Stimulated activated CD8-positive, alpha-beta memory T cell treated with anti-CD3 and anti-CD28 coated beads, Interleukin-12 subunit alpha, Interleukin-12 subunit beta, amount 100 ng/mL, for 24 hours (primary cell): ENCODE results near the gene FCHO2.
A peak's percentile ranks its signal among the peaks of the same experiment; 100 is the strongest.
"Not testable (repeated sequence)": the region's sequence is repeated elsewhere in the genome, so short reads cannot be mapped to it uniquely, and the experiment has no call there.

Source experiments
- DNase-seq: peaks from one replicate; pipeline ENCODE4 v3.0.0-alpha.2; 2020; ENCODE audit errors: extremely low read depth

Gene FCHO2, protein sequence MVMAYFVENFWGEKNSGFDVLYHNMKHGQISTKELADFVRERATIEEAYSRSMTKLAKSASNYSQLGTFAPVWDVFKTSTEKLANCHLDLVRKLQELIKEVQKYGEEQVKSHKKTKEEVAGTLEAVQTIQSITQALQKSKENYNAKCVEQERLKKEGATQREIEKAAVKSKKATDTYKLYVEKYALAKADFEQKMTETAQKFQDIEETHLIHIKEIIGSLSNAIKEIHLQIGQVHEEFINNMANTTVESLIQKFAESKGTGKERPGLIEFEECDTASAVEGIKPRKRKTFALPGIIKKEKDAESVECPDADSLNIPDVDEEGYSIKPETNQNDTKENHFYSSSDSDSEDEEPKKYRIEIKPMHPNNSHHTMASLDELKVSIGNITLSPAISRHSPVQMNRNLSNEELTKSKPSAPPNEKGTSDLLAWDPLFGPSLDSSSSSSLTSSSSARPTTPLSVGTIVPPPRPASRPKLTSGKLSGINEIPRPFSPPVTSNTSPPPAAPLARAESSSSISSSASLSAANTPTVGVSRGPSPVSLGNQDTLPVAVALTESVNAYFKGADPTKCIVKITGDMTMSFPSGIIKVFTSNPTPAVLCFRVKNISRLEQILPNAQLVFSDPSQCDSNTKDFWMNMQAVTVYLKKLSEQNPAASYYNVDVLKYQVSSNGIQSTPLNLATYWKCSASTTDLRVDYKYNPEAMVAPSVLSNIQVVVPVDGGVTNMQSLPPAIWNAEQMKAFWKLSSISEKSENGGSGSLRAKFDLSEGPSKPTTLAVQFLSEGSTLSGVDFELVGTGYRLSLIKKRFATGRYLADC

DNA sequence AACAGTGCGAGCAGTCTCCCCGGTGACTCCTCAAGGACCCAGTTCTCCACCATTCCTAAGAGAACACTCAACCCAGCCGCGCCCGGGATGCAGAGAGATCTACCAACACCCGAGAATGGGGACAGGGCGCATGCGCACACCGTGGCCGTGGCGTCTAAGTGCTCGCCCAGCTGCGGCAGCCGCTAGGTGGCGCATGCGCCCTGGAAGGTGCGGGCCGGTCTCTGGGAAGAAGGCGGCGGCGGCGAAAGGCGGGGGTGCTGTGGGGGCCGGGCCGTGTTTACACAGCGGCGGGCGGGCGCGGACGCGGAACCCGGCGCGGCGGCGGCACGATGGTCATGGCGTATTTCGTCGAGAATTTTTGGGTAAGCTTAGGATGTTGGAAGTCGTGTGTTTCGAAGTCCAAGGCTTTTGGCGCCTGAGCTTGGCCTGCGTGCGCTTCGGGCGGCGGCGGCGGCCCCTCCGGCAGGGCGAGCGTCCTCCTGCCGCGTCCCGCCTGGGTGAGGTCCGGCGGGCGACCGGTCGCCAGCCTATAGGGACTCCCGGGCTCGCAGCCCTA, at the start of gene FCHO2:
FCHO2 (plus strand) TSS at position 274 of the 556 bp plus-strand sequence; CDS start at position 330, 56 bp downstream.
- DNase-seq: peak; percentile 94

DNA sequence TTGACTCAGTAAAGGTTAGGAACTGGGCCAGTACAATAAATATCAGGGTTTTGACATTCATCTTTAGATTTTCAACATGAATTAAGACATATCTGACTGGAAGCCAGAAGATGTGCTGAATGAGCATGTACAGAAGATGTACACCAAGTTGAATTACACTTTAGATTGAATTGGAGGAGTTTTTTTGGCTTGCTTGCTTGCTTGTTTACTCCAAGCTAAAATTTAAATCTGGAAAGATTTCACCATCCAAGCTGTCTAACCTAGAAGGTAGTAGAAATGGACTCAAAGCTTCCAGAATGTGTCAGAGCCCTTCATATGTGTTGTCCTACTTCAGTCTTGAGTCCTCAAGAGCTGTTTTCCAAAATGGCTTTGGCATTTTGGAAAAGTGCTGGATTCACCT, 49.0 kb upstream of the FCHO2 start:
- no peak for DNase-seq

DNA sequence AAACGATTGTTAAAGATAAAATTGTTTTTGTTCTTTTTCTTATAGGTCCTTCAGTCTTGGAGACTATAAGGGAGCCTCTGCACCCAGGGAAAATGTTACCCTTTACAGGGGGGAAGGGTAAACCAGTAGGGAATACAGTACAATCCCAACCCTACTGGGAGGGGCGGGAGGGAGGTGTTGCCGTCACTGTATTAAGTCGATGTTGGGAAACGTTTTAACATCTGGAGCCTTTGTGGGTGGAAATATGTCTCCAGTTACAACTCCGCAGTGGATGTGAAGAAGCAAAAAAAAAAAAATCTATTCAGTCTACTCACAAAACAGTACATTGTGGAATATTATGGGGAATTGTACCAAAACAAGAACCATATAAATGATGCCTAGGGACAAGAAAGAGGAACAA, 47.2 kb upstream of the FCHO2 start:
- no peak for DNase-seq

DNA sequence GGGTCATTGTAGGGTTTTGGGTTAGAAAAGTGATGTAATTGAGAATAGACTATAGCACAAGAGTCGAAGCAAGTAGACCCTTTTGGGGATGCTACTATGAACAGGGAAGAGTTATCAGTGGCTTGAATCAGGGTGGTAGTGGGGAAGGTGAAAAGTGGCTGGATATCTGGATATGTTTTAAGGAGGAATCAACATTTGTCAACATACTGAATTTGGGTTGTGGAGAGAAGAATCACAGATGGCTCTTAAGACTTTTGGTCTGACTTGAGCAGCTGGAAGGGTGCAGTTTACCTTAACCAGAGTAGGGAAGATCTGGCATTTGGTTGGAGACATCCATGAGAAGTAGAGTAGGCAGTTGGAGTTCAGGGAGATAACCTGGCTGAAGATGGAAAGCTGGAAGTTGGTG, 38.5 kb upstream of the FCHO2 start:
- DNase-seq: no peak

DNA sequence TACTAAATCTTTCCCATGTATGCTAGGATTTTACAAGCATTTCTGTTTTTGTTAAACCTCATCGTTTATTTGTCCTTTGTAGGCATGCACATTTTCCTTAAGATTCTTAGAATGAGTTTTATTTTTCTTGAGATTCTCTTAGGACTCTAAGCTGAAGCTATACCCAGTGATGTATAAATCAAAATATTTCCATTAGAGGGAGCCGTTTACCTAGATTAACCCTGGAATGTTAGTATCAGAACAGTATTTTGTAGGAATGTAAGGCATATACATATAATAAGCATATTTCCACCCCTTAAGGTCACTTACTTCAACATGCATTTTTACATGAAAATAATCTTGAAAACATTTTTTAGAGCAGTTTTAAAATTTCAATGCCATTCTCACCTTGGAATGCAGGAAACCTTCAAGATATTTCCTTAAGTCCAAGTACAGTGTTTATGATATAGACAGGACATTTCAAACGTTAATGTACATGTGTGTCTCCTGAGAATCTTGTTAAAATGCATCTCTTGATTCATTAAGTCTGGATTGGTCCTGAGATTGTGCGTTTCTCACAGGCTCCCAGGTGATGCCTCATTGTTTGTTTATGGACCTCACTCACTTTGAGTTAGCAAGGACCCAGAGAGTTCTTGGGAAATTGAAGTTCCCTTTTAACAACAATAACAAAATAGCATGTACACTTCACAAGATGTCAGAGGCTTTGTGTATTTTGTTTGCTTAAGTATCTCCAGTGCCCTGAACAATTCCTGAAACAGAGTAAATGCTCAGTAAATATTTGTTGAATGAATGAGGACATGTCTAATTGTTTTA, 34.9 kb upstream of the FCHO2 start:
- no peak for DNase-seq

DNA sequence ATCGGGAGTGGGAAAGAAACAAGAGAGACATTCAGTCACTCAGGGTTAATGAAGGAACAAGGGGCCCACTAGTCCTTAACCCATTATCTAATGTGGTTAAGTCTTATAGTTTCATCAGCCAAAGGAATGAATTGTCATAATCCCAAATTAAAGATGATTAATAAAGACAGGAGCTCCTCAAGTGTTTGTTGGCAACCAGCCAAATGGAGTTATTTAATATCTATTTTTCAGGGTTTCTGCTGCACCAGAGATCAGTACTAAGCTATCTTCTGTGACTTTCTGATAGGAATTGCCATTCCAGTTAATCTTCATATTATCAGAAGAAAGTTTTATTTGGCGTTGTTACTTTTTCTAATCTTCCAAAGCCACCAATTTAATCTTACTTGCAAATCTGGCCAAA, 34.0 kb upstream of the FCHO2 start:
- DNase-seq: no peak

DNA sequence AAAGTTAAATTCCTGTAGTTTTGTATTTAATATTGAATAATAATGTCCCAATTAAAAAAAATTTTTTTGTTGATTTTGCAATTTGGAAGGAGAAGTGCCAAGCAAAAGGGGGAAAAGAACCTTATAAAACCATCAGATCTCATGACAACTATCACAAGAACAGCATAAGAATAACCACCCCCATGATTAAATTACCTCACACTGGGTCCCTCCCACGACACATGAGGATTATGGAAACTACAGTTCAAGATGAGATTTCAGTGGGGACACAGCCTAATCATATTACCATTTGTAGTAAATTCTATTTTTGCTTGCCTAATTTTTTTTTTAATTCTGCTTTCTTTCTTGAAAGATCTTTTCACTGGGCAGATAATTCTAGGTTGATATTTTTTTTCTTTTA, 33.4 kb upstream of the FCHO2 start:
- DNase-seq: no peak

DNA sequence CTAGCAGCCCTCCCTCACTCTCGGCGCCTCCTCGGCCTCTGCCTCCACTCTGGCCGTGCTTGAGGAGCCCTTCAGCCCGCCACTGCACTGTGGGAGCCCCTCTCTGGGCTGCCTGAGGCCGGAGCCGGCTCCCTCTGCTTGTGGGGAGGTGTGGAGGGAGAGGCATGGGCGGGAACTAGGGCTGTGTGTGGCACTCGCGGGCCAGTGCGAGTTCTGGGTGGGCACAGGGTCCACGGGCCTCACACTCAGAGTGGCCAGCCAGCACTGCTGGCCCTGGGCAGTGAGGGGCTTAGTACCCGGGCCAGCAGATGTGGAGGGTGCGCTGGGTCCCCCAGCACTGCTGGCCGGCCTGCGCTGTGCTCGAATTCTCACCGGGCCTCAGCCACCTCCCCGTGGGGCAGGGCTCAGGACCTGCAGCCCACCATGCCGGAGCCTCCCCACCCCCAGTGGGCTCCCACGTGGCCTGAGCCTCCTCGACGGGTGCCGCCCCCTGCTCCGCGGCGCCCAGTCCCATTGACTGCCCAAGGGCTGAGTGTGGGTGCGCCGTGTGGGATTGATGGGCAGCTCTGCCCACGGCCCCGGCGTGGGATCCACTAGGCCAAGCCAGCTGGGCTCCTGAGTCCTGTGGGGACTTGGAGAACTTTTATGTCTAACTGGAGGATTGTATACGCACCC, 30.4 kb upstream of the FCHO2 start:
- DNase-seq: no peak

DNA sequence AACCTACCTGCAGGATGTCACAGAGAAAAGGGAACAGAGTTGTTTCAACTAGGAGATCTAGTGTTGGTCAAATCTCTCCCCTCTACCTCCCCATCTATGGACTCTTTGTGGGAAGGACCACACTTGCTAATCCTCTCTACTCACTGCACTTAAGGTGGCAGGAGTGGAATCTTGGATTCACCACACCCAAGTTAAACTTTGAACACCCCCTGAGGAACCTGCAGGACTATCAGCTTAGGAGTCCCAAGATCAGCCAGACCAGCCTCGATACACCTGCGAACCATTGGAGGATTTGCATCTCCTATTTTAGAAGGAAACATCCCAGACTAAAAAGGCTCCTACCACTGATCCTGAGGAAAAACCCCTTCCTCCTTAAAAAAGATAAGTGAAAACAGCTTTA, 23.2 kb upstream of the FCHO2 start:
- not testable (repeated sequence) for DNase-seq

DNA sequence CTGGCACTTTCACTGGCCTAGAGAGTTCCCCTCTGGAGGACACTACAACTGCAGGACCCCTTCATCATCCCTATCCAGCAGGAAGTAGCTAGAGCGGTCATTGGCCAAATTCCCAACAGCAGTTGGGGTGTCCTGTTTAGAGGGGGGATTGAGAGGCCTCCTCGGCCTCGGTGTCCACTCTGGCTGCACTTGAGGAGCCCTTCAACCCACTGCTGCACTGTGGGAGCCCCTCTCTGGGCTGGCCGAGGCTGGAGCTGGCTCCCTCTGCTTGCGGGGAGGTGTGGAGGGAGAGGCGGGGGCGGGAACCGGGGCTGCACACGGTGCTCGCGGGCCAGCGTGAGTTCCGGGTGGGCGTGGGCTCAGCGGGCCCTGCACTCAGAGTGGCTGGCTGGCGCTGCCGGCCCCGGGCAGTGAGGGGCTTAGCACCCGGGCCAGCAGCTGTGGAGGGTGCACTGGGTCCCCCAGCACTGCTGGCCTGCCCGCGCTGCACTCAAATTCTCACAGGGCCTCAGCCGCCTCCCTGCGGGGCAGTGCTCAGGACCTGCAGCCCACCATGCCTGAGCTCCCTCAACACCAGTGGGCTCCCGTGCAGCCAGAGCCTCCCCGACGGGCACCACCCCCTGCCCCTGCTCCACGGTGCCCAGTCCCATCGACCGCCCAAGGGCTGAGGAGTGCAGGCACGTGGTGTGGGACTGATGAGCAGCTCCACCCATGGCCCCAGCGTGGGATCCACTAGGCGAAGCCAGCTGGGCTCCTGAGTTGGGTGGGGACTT, 20.7 kb upstream of the FCHO2 start:
- DNase-seq: not testable (repeated sequence)

DNA sequence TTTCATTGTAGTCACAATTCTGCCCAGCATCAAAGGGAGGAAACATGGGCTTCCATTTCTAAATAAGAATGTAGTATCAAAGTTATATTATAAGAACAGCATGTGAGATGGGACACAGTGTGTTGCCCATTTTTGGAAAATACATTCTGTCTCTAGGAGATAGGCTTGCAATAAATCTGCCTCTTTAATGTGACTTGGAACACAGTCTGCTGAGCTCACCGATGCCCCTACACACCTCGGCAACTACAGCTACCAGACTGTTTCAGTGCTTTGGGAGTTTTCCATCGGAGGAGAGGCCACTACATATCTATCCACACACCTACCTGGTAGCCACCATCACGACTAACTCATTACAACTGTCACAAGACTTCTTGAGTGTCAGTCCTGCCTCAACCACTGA, 18.9 kb upstream of the FCHO2 start:
- DNase-seq: no peak

DNA sequence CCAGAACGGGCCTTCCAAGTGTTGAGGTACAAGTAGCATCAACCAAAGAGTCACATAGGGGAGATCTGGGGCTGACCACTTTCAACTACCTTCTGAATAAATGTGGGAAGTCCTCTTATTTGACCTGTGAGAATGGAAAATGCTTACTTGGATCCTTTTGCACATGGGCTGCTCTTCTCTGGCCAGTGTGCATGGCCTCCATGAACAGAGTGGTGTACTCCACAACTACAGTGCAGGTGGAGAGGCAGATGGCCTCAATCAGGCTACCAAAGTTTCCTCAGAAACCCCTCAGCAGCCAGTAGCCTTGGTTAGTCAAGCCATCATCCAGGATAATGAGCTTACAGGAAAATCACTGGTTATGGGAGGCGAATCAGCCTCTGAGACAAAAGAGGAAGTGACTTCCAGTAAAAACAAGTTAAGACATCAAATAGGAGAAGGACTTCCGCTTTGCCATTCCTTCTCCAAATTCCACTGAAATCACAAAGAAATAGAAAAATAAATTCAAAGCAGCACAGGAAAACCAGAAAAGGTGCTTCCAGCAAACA, 18.3 kb upstream of the FCHO2 start:
- no peak for DNase-seq

DNA sequence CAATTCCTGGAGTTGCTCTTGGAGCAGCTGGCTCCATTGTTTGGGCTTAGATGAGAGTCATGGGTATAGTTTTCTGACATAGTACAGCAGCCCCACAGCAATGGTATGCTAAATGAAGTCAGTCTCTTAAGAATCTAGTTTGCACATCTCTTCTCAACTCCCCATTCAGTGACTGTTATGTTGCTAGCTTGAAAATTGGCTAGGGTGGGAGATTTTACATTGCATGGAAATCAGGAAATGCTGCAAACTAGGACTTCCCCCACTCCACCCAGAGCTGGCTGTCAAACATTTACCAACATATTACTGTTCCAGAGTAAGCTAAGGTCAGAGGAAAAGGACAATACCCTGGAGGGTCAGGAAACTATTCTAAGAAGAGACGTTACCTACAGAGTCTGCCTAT, 17.6 kb upstream of the FCHO2 start:
- DNase-seq: no peak

DNA sequence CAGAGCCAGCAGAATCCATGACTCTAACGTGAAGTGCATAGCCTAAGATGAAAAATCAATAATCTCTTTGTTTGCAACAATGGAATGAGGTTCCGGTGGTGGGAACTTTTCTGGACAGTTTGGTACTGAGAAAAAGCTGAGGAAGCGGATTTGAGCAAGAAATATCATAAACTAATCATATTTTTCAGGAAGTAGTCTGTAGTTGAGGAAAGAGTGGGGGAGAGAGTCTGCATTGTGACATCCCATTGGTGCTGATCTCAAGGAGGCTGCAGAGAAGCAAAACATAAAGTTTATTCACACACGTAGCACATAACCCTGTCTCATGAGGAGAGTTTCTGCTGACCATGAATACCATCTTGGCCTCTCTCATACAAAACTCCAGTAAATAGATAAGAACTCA, 15.8 kb upstream of the FCHO2 start:
- no peak for DNase-seq

DNA sequence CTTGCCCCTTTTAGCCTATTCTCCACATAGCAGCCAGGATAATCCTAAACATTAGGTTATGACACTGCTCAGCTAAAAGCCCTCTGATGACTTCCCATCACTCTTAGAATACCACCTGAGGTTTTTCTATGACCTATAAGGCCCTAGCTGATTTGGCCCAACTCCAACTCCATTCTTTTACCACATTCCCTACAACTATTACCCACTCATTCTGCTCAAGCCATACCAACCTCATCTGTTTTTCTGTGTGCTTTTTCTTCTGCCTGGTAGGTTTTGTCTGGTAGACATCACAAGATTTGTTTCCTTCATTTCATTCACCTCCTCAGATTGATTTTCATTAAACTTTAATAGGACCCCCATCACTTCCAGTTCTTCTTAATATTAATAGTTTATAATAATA, 12.5 kb upstream of the FCHO2 start:
- DNase-seq: no peak

DNA sequence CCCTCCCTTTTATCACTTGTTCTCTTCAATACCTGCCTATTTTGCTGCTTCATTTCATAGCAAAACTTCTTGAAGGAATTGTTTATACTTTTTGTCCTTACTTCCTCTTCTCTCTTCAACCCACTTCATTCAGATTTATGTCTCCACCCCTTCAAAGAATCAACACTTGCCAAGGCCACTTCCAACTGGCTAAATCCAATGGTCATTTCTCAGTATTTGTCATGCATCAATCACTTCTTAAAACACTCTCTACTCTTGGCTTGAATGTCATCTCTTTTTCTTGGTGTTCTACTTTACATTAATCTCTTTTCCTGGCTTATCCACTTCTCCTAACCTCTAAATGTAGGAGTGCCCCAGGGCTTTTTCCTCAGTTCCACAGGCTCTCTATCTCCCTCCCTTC, 8.3 kb upstream of the FCHO2 start:
- no peak for DNase-seq

DNA sequence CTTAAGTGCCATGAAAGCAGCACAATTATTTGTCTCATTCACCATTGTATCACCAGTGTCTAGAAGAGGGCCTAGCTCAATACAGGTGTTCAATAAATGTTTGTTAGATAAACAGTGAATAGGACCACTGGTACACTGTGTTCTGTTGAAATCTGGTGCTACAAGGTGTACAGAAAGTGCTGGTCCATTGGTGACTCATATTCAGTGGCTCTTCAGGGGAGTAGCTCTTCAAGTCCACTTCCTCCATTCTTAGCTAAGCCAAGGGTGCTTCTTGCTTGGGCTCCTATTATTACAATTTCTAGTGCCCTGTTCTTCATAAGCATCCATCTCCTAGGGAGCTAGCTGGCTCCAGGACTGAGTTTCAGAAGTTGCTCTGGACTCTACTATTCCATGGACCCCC, 6.4 kb upstream of the FCHO2 start:
- DNase-seq: no peak

DNA sequence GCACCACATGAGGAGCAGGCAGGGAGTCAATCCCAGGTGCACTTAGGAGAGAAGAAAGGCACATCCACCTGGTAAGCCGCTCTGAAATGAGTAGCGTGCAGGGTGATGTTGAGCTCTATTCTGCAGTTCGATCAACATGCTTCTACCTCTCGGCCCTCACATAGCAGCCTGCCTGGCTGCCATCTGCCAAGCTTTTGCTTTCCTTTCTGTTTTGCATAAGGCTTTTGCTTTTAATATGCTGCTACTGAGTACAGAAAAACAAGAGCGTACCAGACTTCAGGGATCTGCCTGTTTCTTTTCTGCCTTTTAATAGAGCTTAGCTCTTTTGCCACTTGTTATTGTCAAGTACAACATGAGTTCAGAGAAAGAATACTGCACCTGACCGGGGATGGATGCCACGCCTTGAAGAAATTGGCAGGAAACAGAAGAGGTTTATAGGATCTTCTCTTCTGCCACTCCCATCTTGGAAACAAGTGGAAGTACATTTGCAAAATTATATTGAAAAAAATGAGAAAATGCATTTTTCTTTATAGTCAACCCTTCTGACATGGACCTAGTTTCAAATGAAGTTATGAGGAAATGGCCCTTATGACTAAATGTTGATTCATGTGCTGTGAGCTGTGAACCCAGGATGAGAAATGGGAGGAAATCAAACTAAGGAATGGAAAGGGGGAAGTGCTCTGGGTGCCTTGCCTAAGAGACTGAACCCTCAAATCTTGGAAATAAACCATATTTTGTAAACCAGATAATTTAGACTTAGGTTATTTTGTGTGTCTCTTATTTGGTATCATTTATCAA, 4.0 kb upstream of the FCHO2 start:
- DNase-seq: no peak

DNA sequence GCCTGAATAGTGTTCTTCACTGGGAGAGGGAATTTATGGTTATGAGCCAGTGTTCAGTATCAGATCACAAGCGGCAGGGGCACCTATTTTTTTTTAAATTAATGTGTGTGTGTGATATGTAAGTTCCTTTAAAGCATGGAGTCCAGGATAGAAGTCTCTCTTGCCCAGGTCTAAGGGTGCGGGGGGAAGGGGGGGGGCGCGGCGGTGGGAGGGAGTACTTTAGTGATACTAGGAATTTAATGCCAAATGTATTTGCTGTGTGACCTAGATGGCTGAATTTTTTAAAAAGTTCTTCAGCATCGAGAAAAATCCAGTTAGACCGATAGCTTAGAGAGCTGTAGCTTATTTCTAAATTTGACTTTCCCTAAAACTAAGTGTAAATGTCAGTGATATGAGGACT, 1.5 kb upstream of the FCHO2 start:
- DNase-seq: no peak
